Measurements from ENCODE around the gene GPR157.

Gene GPR157

GRCh38 chr1:9087411-9088125 lies 41.3 kb downstream of the GPR157 start:
- TF ChIP-seq, protein P1, sequence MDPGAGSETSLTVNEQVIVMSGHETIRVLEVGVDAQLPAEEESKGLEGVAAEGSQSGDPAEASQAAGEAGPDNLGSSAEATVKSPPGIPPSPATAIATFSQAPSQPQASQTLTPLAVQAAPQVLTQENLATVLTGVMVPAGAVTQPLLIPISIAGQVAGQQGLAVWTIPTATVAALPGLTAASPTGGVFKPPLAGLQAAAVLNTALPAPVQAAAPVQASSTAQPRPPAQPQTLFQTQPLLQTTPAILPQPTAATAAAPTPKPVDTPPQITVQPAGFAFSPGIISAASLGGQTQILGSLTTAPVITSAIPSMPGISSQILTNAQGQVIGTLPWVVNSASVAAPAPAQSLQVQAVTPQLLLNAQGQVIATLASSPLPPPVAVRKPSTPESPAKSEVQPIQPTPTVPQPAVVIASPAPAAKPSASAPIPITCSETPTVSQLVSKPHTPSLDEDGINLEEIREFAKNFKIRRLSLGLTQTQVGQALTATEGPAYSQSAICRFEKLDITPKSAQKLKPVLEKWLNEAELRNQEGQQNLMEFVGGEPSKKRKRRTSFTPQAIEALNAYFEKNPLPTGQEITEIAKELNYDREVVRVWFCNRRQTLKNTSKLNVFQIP (CRISPR knock-in tag; IDR thresholded peaks at IDR 0.05; ENCODE audit: borderline replicate concordance, low read depth) = no peak
- TF ChIP-seq ZNF565 (CRISPR knock-in tag; conservative IDR thresholded peaks at IDR 0.05; ENCODE audit: low read depth) = no peak
- TF ChIP-seq ESRRG (CRISPR knock-in tag; IDR thresholded peaks at IDR 0.05) = no peak
- no peak for TF ChIP-seq RARB (CRISPR knock-in tag; IDR thresholded peaks at IDR 0.05)
- no peak for TF ChIP-seq TSHZ2 (CRISPR knock-in tag; IDR thresholded peaks at IDR 0.05)
- TF ChIP-seq ZNF70 (CRISPR knock-in tag; IDR thresholded peaks at IDR 0.05) = no peak
- no peak for TF ChIP-seq GLIS3 (CRISPR knock-in tag; IDR thresholded peaks at IDR 0.05)
- no peak for TF ChIP-seq BACH2 (CRISPR knock-in tag; IDR thresholded peaks at IDR 0.05; ENCODE audit: borderline replicate concordance)
- no peak for ATAC-seq

GRCh38 chr1:9086796-9087195 lies 42.1 kb downstream of the GPR157 start:
- no peak for ATAC-seq
- TF ChIP-seq, protein P2, sequence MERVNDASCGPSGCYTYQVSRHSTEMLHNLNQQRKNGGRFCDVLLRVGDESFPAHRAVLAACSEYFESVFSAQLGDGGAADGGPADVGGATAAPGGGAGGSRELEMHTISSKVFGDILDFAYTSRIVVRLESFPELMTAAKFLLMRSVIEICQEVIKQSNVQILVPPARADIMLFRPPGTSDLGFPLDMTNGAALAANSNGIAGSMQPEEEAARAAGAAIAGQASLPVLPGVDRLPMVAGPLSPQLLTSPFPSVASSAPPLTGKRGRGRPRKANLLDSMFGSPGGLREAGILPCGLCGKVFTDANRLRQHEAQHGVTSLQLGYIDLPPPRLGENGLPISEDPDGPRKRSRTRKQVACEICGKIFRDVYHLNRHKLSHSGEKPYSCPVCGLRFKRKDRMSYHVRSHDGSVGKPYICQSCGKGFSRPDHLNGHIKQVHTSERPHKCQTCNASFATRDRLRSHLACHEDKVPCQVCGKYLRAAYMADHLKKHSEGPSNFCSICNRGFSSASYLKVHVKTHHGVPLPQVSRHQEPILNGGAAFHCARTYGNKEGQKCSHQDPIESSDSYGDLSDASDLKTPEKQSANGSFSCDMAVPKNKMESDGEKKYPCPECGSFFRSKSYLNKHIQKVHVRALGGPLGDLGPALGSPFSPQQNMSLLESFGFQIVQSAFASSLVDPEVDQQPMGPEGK (CRISPR knock-in tag; IDR thresholded peaks at IDR 0.05; ENCODE audit: borderline replicate concordance) = no peak
- TF ChIP-seq CSDC2 (CRISPR knock-in tag; IDR thresholded peaks at IDR 0.05) = no peak
- no peak for TF ChIP-seq ZNF70 (CRISPR knock-in tag; IDR thresholded peaks at IDR 0.05)
- TF ChIP-seq BACH2 (CRISPR knock-in tag; IDR thresholded peaks at IDR 0.05; ENCODE audit: borderline replicate concordance) = no peak
- TF ChIP-seq CREB5 (CRISPR knock-in tag; IDR thresholded peaks at IDR 0.05; ENCODE audit: low read depth) = no peak
- TF ChIP-seq ZNF565 (CRISPR knock-in tag; conservative IDR thresholded peaks at IDR 0.05; ENCODE audit: low read depth) = no peak
- no peak for TF ChIP-seq ZFP3 (CRISPR knock-in tag; IDR thresholded peaks at IDR 0.05)
- TF ChIP-seq ISL1 (CRISPR knock-in tag; IDR thresholded peaks at IDR 0.05) = no peak
- TF ChIP-seq PPARA (CRISPR knock-in tag; IDR thresholded peaks at IDR 0.05; ENCODE audit: borderline replicate concordance) = no peak
- no peak for TF ChIP-seq ESRRG (CRISPR knock-in tag; IDR thresholded peaks at IDR 0.05)
- TF ChIP-seq ZC3H10 (CRISPR knock-in tag; IDR thresholded peaks at IDR 0.05) = no peak
- TF ChIP-seq, protein P3, sequence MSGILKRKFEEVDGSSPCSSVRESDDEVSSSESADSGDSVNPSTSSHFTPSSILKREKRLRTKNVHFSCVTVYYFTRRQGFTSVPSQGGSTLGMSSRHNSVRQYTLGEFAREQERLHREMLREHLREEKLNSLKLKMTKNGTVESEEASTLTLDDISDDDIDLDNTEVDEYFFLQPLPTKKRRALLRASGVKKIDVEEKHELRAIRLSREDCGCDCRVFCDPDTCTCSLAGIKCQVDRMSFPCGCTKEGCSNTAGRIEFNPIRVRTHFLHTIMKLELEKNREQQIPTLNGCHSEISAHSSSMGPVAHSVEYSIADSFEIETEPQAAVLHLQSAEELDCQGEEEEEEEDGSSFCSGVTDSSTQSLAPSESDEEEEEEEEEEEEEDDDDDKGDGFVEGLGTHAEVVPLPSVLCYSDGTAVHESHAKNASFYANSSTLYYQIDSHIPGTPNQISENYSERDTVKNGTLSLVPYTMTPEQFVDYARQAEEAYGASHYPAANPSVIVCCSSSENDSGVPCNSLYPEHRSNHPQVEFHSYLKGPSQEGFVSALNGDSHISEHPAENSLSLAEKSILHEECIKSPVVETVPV (CRISPR knock-in tag; IDR thresholded peaks at IDR 0.05) = no peak
- TF ChIP-seq RARB (CRISPR knock-in tag; IDR thresholded peaks at IDR 0.05) = no peak
- no peak for TF ChIP-seq TCF4 (CRISPR knock-in tag; IDR thresholded peaks at IDR 0.05; ENCODE audit: borderline replicate concordance)

DNA sequence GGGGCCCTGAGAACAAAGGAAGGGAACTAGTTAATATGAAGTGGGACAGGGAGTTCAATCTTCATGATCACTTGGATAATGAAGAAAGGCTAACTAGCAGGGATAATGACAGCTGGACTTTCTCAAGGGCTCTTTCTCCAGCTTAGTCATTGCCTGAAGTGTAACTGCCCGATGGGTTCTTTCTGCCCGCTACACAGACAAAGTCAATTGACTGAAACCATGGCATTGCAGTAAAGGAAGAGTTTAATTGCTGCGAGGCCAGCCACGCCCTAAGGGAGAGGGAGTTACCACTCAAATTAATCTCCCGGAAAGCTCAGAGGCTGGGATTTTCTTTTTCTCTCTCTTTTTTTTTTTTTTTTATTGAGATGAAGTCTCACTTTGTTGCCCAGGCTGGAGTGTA lies 42.9 kb downstream of the GPR157 start:
- ATAC-seq = no peak
- TF ChIP-seq, protein P3 (CRISPR knock-in tag; IDR thresholded peaks at IDR 0.05) = no peak
- TF ChIP-seq RARB (CRISPR knock-in tag; IDR thresholded peaks at IDR 0.05) (no peak), PPARA (CRISPR knock-in tag; IDR thresholded peaks at IDR 0.05; ENCODE audit: borderline replicate concordance) (no peak), ZFP30 (CRISPR knock-in tag; IDR thresholded peaks at IDR 0.05) (no peak), OSR1 (CRISPR knock-in tag; IDR thresholded peaks at IDR 0.05) (no peak), ZC3H10 (CRISPR knock-in tag; IDR thresholded peaks at IDR 0.05) (no peak), ZNF8 (CRISPR knock-in tag; IDR thresholded peaks at IDR 0.05) (no peak)
- TF ChIP-seq, protein P1 (CRISPR knock-in tag; IDR thresholded peaks at IDR 0.05; ENCODE audit: borderline replicate concordance, low read depth) = no peak
